HEK293T (cell line): Measurements from ENCODE around the gene LHCGR.
"Not testable (repeated sequence)": the region's sequence is repeated elsewhere in the genome, so short reads cannot be mapped to it uniquely, and the experiment has no call there.

Experiments used
- CTCF ChIA-PET: fragments of 350-600 bp; formaldehyde crosslinking; extraction: SDS; loops from one replicate; lab custom pipeline; 2021; ENCODE audit warnings: antibody characterized with exemption, inconsistent platforms; lab: Yijun Ruan, JAX
- POLR2A ChIA-PET: fragments of 350-600 bp; formaldehyde crosslinking; extraction: SDS; loops from one replicate; lab custom pipeline; 2020; ENCODE audit warnings: antibody characterized with exemption, inconsistent platforms; lab: Yijun Ruan, JAX
- DNase-seq: peaks from one replicate; pipeline ENCODE4 v3.0.0; 2012; ENCODE audit warnings: mixed read lengths; ENCODE audit errors: extremely low spot score
- ARNT ChIP-seq: fragments of 450-650 bp; IDR thresholded peaks from 2 replicates; pipeline ENCODE4 v1.6.1; 2017; ENCODE audit warnings: mild to moderate bottlenecking
- BHLHE40 ChIP-seq: fragments of 450-650 bp; IDR thresholded peaks from 2 replicates; pipeline ENCODE4 v1.6.1; 2016; ENCODE audit warnings: mild to moderate bottlenecking, moderate library complexity, borderline replicate concordance
- CTBP1 ChIP-seq: fragments of 450-650 bp; IDR thresholded peaks from 2 replicates; pipeline ENCODE4 v1.6.1; 2016; ENCODE audit warnings: borderline replicate concordance
- ELF4 ChIP-seq: fragments of 450-650 bp; IDR thresholded peaks from 2 replicates; pipeline ENCODE4 v1.6.1; 2017; ENCODE audit warnings: antibody characterized with exemption
- FOXA1 ChIP-seq: fragments of 450-650 bp; IDR thresholded peaks from 2 replicates; pipeline ENCODE4 v1.6.1; 2016; ENCODE audit warnings: mild to moderate bottlenecking
- FOXK2 ChIP-seq: fragments of 450-650 bp; IDR thresholded peaks from 2 replicates; pipeline ENCODE4 v1.6.1; 2016; ENCODE audit warnings: mild to moderate bottlenecking
- FOXM1 ChIP-seq: fragments of 450-650 bp; IDR thresholded peaks from 2 replicates; pipeline ENCODE4 v1.6.1; 2017; ENCODE audit warnings: mild to moderate bottlenecking, borderline replicate concordance
- HDGF ChIP-seq: fragments of 450-650 bp; IDR thresholded peaks from 2 replicates; pipeline ENCODE4 v1.6.1; 2017; ENCODE audit warnings: antibody characterized with exemption, borderline replicate concordance
- L3MBTL2 ChIP-seq: fragments of 450-650 bp; conservative IDR thresholded peaks from 2 replicates; pipeline ENCODE4 v1.6.1; 2016; ENCODE audit warnings: mild to moderate bottlenecking
- LEF1 ChIP-seq: fragments of 450-650 bp; IDR thresholded peaks from 2 replicates; pipeline ENCODE4 v1.6.1; 2017; ENCODE audit warnings: mild to moderate bottlenecking, borderline replicate concordance
- NFRKB ChIP-seq: fragments of 450-650 bp; IDR thresholded peaks from 2 replicates; pipeline ENCODE4 v1.6.1; 2016; ENCODE audit warnings: mild to moderate bottlenecking, moderate library complexity
- SP1 ChIP-seq: fragments of 450-650 bp; IDR thresholded peaks from 2 replicates; pipeline ENCODE4 v1.6.1; 2017
- SUZ12 ChIP-seq: fragments of 450-650 bp; IDR thresholded peaks from 2 replicates; pipeline ENCODE4 v1.6.1; 2016; ENCODE audit warnings: mild to moderate bottlenecking
- TARDBP ChIP-seq: fragments of 450-650 bp; IDR thresholded peaks from 2 replicates; pipeline ENCODE4 v1.6.1; 2016
- ZNF384 ChIP-seq: fragments of 450-650 bp; IDR thresholded peaks from 2 replicates; pipeline ENCODE4 v1.6.1; 2016
- TF ChIP-seq, protein P1 (sequence below): fragments of 450-650 bp; IDR thresholded peaks from 2 replicates; pipeline ENCODE4 v1.6.1; 2016

LHCGR gene

DNA sequence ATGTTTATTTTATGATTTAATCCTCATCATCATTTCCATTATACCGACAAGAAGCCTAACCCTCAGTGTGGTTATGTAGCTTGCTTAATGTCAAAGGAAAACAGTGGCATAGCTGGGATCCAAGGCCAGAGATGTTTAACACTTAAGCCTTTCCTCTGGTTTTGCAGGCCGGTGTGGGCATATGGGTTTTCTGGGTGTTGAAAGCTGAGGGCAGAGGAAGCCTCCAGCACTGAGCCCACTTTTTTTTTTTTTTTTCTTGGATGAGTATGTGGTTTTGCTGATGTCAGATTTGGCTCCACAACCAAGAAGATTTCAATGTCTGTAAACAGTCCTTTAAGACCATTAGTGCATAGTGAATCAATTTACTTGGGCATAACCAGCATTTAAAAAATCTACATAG lies 41.3 kb downstream of the LHCGR start:
- CTCF ChIA-PET = no interaction called here
- POLR2A ChIA-PET = interaction anchor here (0.6 kb wide), 1 partner anchor 134 kb away, joined by 3 read pairs; no protein-coding TSS in a partner anchor
- no peak for DNase-seq
- TF ChIP-seq LEF1 = no peak
- TF ChIP-seq L3MBTL2 = no peak
- TF ChIP-seq SUZ12 = no peak
- TF ChIP-seq CTBP1 = no peak
- no peak for TF ChIP-seq HDGF
- TF ChIP-seq ELF4 = no peak
- no peak for TF ChIP-seq FOXM1
- TF ChIP-seq ARNT = no peak
- TF ChIP-seq, protein P1, sequence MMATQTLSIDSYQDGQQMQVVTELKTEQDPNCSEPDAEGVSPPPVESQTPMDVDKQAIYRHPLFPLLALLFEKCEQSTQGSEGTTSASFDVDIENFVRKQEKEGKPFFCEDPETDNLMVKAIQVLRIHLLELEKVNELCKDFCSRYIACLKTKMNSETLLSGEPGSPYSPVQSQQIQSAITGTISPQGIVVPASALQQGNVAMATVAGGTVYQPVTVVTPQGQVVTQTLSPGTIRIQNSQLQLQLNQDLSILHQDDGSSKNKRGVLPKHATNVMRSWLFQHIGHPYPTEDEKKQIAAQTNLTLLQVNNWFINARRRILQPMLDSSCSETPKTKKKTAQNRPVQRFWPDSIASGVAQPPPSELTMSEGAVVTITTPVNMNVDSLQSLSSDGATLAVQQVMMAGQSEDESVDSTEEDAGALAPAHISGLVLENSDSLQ = no peak
- no peak for TF ChIP-seq TARDBP
- no peak for TF ChIP-seq BHLHE40
- TF ChIP-seq SP1 = no peak
- no peak for TF ChIP-seq ZNF384

DNA sequence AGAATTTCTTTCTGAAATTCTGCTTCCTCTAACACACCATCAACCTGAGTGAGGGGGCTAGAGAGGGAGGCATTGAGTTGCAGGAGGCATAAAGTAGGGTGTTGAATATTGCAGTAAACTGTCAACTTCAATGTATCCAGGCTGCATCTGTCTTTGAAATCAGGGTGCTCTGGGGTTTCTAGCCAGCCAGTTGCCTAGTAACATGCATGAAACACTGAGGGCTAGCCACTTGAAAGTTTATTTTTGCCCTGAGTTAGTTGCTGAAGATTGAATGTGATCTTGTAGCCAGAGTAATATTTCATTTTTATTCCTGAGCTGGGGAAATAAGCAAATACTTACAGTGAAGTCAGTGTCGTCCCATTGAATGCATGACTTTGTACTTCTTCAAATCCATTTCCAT lies 41.9 kb downstream of the LHCGR start:
- CTCF ChIA-PET = no interaction called here
- POLR2A ChIA-PET = interaction anchor here (0.6 kb wide), 1 partner anchor 135 kb away, joined by 3 read pairs; no protein-coding TSS in a partner anchor
- no peak for TF ChIP-seq L3MBTL2
- DNase-seq = no peak

DNA sequence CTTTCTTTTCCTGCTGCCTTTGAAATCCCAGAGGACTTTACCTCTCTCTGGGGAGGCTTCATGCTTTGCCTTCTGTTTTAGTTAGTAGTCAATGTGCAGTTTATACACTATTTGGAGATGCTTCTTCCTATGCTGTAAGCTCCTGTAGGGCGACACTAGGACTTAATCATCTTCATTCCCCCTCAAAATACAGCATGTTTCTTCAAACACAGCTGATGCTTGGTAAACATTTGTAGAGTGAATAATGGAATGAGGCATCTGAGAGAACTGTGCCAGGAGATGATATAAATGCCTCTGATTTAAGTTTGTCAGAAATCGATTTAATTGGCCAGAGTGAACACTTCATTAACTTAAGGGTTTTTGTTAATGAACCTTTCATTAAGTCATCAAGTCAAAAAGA lies 43.4 kb downstream of the LHCGR start:
- no peak for DNase-seq
- no peak for TF ChIP-seq ZNF384
- TF ChIP-seq L3MBTL2 = no peak
- no peak for TF ChIP-seq HDGF
- TF ChIP-seq TARDBP = no peak
- CTCF ChIA-PET = no interaction called here
- POLR2A ChIA-PET = no interaction called here

DNA sequence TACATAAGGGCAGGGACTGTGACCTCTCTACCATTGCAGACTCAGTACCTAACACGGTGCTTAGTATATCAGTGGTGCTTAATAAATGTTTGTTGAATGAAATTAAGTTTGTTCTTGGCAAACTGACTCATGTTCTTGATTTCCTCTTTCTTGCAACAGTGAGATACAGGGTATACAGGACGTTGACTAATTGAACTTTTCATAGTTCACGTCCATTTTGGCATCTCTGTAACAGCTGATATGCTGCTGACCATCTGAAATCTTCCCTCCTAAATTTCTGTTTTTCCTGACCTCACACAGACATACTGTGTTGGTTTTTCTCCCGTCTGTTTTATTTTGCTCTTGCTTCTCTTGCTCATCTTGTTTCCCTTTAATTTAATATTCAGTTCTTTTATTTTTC lies 44.2 kb downstream of the LHCGR start:
- TF ChIP-seq HDGF (no peak), CTBP1 (no peak), ZNF384 (no peak), FOXK2 (no peak), ELF4 (no peak), BHLHE40 (no peak), ARNT (no peak)
- TF ChIP-seq, protein P1 = no peak
- POLR2A ChIA-PET = no interaction called here
- no peak for DNase-seq

DNA sequence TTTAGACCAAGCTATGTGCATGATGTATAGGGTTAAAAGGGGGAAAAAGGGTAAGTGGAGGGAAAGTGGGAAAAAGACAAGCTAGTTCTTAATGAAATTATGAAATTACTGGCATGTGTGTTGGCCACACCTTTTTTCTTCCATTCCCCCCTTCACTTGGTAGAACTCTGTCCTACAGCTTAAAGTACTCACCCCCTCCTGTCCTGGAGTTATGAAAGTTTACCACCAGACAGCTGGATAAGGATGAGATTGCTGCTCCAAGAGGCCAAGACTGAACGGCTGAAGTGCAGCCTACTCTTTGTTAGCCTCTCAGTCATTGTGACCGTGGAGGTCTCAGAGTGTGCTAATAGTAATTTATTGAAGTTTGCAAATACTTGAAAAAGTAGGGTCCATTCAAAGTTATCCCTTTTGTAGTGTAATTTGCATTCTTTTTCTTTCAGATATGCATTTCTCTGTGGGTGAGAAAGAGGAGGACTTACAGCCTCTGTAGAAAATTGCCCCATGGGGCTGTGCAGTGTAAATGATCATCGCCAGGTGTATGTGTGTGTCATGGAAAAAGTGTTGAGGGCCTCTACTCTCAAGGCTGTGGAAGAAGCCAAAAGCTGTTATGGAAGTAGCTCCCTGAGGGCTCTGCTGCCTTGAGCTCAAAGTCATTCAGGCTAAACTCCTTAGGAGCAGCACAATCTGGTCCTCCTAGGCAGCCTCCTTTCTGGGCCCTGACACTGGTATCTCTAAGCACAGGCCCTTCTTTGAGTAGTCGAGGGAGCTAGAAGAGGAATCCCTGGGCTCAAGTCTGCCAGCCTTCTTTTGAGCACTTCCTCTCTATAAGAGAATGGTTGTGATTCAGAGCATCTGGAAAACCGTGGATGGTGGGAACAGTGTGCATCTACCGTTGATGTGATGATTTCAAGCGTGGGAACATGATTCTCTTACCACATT lies 46.2 kb downstream of the LHCGR start:
- DNase-seq = no peak
- TF ChIP-seq, protein P1 = no peak
- no peak for TF ChIP-seq NFRKB
- no peak for TF ChIP-seq ELF4
- no peak for TF ChIP-seq LEF1
- no peak for TF ChIP-seq BHLHE40
- no peak for TF ChIP-seq SP1
- no peak for TF ChIP-seq CTBP1
- TF ChIP-seq TARDBP = no peak
- TF ChIP-seq HDGF = no peak
- no peak for TF ChIP-seq ARNT
- no peak for TF ChIP-seq SUZ12
- no peak for TF ChIP-seq FOXK2
- no peak for TF ChIP-seq FOXM1
- no peak for TF ChIP-seq L3MBTL2
- TF ChIP-seq ZNF384 = no peak
- no peak for TF ChIP-seq FOXA1
- CTCF ChIA-PET = no interaction called here
- POLR2A ChIA-PET = no interaction called here

More for the DNA sequence above, 44.2 kb downstream of the LHCGR start:
- CTCF ChIA-PET = no interaction called here

DNA sequence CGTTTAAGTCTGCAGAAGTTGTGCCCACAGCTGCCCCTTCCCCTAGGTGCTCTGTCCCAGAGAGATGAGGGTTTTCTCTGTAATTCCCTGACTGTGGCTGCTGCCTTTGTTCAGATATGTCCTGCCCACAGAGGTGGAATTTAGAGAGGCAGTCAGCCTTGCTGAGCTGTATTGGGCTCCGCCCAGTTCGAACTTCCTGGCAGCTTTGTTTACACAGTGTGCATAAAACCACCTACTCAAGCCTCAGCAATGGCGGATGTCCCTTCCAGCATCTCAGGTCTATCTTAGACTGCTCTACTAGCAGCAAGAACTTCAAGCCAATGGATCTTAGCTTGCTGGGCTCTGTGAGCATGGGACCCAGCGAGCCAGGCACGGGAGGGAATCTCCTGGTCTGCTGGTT lies 48.1 kb downstream of the LHCGR start:
- ChIA-PET POLR2A (no interaction called here), CTCF (no interaction called here)
- TF ChIP-seq FOXM1 = no peak
- DNase-seq = no peak

DNA sequence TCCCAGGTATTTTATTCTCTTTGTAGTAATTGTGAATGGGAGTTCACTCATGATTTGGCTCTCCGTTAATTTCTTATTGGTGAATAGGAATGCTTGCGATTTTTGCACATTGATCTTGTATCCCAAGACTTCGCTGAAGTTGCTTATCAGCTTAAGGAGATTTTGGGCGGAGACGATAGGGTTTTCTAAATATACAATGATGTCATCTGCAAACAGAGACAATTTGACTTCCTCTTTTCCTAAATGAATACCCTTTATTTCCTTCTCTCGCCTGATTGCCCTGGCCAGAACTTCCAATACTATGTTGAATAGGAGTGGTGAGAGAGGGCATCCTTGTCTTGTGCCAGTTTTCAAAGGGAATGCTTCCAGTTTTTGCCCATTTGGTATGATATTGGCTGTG lies 51.9 kb downstream of the LHCGR start:
- POLR2A ChIA-PET, CTCF ChIA-PET, DNase-seq: not testable (repeated sequence)
